Renal cortical epithelial cell (primary cell): ENCODE measurements around the gene ZNF717. TPM values are rescaled to one million over a fixed set of nuclear protein-coding genes. Genes with fewer than 3 reads are reported as not detected.
"Not testable (repeated sequence)": the region's sequence is repeated elsewhere in the genome, so short reads cannot be mapped to it uniquely, and the experiment has no call there.

Source experiments
- DNase-seq: peaks from one replicate; pipeline ENCODE4 v3.0.0-alpha.2; 2011; ENCODE audit warnings: low read depth
- total RNA-seq: library from RNA; depleted of rRNA; stranded (reverse); fragments of >200 nt; gene quantifications from 2 replicates; pipeline ENCODE4 v1.2.3, GENCODE V29; 2014

Gene ZNF717
- 12.0 and 17.7 TPM in 2 replicates for total RNA-seq

DNA sequence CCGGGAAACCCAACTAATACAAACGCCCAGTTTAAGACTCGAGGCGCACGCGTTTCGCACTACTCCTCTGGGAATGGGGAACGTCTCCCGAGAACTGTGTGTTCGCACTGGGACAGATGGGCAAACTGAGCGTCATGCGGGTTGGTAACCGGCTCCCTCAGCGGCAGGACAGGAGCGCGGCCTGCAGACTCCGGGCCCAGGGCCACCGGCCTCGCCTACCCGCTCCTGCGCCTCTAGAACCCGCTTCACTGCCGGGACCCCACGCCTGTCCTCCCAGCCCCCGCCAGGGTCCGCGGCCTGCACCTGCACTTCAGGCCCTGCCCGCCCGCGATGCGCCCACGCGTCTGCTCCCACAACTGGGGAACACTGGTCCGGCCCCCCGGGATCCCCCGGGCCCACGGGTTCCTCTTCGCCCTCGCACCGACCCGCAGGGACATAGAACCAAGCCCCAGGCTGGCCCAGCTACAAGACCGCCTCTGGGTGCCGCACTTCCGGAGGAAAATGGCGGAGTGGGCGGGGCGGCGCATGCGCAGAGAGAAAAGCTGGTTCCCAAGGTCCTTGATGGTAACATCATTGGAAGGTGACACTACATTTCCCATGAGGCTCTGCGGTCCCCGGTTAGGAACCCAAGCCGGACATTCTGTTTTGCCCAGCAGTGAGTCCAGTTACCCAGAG lies at the start of gene ZNF717:
TSS of gene ZNF717 (minus strand) at position 469 of the 675 bp plus-strand sequence. CDS start 2,187 bp downstream, outside the sequence.
- peak; percentile 83 for DNase-seq

DNA sequence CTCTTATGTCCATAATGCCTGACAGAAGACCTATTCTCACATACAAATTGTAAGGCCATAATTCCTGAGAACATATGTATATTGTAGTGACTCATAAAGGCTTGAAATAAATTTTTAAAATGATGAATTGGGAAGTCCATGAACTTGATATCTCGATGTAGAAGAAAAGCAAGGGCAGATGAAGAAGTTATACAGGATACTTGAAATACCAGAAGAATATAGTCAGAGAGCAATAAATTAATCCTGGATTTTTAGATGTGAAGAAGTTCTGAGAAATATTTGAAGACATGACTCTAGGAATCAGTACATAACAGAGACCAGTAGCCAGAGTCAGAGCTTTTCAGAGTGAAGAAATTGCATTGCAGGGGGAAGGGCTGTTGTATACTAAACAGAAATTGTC lies 45.7 kb upstream of the ZNF717 start:
- not testable (repeated sequence) for DNase-seq

DNA sequence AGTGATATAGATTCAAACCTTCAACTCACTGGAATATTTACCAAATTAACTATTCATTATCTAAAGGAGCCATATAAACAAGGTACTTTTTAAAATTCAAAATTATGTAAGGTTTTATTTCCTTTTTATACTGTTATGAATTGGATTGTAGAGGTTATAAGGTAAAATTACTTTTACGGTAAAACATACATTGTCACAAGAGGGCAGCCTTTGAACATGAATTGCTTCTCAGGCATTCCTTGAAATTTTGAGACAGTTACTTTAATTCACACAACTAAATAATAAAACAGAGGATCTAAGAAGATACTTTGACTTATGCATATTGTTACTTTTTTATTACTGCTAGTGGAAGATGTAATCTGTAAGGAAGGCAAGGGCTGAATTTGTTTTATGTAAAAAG lies 32.7 kb upstream of the ZNF717 start:
- not testable (repeated sequence) for DNase-seq

DNA sequence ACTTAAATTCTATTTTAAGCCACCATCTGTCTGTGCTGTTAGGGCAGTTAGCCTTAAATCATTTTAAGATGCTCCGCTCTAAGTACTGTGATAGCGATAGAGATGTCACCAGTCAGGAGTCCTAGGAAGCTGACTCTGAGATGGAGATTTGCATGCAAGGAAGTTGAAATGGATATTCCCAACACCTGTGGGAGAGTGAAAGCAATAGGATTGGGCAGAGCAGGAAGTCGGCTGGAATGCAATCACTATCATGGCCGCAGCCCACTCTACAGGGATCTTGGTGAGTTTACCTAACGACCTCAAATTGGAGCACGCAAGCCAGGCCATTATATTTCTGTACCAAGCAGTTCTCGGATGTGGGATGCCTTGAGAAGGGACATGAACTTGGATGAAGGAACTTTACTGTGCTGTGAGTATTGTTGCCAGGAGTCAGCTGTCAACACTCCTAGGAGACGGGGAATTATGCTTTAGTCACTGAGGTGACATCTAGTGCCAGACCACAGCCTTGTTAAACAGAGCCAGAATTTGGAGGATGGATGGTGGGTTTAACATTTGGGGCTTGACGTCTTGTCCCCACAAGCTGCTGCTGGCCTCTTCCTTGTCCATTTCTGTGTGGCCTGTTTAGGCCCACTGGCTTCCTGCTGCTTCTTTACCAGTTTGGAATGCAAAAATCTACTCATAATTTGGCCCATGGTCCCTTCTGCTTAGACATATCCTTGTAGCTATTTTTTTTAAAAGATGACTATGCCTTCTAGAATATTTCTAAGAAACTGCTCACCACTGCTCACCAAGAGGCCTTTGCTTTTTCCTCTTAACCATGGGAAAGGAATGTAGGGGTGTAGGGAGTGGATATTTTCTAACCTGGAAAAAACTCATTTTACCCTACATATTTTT lies 31.2 kb upstream of the ZNF717 start:
- not testable (repeated sequence) for DNase-seq

DNA sequence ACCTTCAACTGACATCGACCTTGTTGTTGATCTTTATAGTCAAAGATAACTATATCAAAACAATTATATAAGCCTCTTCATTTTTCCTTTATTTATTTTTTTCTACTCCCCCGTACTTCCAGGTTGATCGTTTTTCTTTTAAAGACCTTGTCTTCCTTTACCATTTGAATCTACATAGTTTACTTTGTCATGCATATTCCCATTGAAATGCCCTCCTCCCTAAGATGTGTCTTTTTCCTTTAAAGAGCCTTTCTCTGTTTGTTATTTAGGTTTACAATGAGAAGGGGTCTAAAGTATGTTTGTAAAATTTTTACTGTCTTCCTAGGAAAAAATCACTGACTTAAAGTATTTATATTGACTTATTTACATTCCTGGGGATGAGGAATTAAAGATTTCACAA lies 29.4 kb upstream of the ZNF717 start:
- DNase-seq, result no peak

DNA sequence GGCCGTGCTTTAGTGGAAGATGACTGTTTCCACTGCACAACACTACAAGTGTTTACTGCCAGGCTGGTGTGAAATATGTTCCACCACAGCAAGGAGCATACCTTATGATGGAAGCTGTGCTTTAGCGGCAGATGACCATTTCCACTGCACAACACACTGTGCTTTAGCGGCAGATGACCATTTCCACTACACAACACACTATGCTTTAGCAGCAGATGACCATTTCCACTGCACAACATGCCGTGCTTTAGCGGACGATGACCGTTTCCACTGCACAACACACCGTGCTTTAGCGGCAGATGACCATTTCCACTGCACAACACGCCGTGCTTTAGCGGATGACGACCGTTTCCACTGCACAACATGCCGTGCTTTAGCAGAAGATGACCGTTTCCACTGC lies 2.8 kb downstream of the ZNF717 start:
- no peak for DNase-seq

DNA sequence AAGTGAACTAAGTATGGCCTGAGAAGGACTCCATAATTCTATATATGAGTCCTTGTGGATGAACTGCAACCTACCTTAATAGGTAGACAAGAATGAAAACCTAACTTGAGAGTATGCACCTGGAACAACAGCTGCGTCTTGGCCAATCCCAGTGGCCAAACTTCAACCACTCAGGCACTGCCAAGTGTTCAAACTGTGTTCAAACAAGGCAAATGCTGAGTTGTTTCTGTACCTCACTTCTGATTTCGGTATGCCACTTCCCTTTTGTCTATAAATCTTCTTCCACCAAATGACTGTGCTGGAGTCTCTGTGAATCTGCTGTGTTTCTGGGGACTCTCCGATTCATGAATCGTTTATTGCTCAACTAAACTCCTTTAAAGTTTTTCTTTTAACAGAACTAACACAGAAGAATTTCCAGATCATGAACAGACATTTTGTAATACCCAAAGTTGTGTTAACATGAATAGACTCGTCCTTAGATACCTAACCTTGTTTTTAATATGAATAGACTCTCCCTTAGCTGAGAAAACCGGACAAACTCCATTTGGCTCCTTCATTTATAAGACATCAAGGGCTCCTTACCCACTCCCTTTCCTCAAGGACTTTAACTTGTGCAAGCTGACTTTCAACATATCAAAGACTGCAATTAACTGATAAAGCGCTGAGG lies 4.1 kb downstream of the ZNF717 start:
- no peak for DNase-seq

DNA sequence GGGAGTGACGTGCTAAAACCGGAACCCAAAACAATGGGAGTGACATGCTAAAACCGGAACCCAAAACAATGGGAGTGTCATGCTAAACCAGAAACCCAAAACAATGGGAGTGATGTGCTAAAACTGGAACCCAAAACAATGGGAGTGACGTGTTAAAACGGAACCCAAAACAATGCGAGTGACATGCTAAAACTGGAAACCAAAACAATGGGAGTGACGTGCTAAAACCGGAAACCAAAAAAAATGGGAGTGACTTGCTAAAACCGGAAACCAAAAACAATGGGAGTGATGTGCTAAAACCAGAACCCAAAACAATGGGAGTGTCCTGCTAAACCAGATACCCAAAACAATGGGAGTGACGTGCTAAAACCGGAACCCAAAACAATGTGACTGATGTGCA lies 7.6 kb downstream of the ZNF717 start:
- not testable (repeated sequence) for DNase-seq

DNA sequence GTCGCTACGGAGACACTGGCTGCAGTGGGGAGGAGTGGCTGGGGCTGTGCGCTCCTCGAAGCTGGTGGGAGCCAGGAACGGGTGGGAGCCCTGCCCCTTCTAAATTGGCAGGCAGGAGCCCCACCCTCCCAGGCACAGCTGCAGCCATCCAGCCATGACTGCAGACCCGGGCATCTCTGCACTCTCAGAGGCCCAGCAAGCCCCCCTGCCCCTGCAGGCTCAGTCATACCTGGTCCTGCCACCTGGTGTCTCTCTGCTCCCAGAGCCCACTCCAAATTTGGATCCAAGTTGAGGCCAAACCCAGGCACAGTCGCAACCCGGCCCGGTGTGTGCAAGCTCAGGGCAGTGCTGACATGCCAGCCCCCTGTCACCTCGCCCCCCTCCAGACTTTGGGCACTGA lies 13.7 kb downstream of the ZNF717 start:
- not testable (repeated sequence) for DNase-seq

DNA sequence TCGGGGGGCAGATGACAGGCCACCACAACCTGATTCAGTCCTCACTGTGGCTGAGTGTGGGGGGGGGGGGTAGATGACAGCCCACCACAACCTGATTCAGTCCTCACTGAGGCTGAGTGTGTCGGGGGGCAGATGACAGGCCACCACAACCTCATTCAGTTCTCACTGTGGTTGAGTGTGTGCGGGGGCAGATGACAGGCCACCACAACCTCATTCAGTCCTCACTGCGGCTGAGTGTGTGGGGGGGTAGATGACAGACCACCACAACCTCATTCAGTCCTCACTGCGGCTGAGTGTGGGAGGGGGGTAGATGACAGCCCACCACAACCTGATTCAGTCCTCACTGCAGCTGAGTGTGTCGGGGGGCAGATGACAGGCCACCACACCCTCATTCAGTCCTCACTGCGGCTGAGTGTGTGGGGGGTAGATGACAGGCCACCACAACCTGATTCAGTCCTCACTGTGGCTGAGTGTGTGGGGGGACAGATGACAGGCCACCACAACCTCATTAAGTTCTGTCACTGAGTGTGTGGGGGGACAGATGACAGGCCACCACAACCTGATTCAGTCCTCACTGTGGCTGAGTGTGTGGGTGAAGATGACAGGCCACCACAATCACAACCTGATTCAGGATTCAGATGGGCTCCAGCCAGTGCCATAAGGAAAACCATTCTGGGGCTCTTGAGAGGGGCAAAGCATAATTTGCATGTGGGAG lies 16.9 kb downstream of the ZNF717 start:
- DNase-seq, result no peak

DNA sequence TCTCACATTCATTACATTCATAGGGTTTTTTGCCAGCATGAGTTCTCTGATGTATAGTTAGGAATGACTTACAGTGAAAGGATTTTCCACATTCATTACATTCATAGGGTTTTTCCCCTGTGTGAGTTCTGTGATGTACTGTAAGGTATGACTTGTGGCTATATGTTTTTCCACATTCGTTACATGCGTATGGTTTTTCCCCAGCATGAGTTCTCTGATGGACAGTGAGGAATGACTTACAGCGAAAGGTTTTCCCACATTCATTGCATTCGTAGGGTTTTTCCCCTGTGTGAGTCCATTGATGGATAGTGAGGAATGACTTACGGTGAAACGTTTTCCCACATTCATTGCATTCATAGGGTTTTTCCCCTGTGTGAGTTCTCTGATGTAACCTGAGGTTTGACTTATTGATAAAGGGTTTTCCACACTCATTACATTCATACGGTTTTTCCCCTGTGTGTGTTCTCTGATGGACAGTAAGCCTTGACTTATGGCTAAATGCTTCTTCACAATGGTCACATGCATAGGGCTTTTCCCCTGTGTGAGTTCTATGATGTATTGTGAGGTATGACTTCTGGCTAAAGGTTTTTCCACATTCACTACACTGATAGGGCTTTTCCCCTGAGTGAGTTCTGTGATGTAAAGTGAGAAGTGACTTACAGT lies 47.4 kb downstream of the ZNF717 start:
- peak; percentile 19 for DNase-seq

DNA sequence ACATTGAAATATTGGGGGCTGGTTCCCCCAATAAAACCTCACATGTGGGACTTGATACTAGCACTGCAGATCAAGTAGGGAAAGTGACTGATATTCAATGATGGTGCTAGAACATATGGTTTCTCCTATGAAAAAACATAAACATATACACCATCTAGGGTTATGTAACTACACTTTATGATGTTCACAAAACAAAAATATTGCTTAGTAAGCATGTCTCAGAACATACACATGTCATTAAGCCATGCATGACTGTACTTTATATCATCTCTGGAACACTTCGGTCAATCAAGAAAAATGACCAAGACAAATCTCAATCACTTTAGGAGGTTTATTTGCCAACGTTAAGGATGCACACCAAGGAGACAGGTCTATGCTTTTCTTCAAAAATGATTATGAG lies 57.4 kb downstream of the ZNF717 start:
- no peak for DNase-seq

DNA sequence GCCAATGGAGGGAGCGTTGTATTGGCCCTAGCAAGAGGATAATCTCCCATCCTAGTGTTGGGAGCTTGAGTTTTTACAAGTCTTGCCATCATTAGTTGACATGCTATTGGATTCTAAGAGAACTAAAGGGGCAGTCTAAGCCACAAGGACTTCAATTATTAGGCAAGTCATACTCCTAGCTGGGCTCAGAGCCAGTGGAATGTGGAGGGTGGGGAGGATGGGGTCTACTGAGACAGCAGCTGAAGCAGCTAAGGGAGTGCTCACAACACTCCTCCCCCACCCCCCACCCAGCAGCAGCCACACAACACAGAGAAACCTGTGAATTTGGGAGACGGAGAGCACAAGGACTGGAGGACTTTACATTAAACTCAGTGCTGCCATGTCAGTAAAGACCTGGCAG lies 93.3 kb downstream of the ZNF717 start:
- DNase-seq, result no peak

DNA sequence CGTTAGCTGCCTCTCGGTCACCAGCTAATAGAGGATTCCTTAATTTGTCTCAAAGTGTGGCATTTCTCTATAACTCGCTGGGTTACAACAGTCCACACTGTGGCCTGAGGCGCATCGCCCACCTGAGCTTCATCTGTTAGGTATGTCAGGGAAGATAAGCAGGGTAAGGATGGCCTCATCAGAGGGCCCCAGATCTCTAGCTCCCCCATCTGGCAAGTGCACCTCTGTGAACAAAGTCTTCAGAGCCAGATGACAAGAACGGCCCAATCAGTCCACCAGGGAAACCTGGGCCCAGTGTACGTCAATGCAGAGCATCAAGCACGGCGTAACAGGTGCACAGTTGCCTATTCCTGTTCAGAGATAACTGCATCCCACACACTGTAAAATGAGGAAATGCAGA lies 98.0 kb downstream of the ZNF717 start:
- no peak for DNase-seq

Other genes starting within 250 kb of the ZNF717 start
- gene FRG2C, start 121.2 kb downstream of the ZNF717 start, total RNA-seq, result not detected in 2 replicates